Lung (tissue), 12 donors: ENCODE data around the gene PGS1. TPM values are rescaled to one million over a fixed set of nuclear protein-coding genes. Genes with fewer than 3 reads are reported as not detected.

Experiments
- ATAC-seq: fragments of 200-7000 bp; cut with Tn5 transposase; one replicate; pipeline ENCODE4 v1.9.1; 2020; ENCODE audit warnings: moderate number of reproducible peaks; ENCODE audit not compliant: insufficient read depth, low FRiP score
- DNase-seq, 3 donors: peaks; one replicate each; pipeline ENCODE4 v3.0.0-alpha.2; 2013 to 2017
- H3K27ac ChIP-seq, 2 donors: one replicate each; pipeline ENCODE4 v1.5.1; 2013; ENCODE audit warnings: mild to moderate bottlenecking in 2 of 2, moderate library complexity in 2 of 2, control low read depth in 1 of 2, inconsistent platforms in 1 of 2, low read depth in 1 of 2, low read length in 1 of 2
- H3K27me3 ChIP-seq, 3 donors: one replicate each; pipeline ENCODE4 v1.5.1; 2013; ENCODE audit warnings: low read length in 2 of 3; ENCODE audit not compliant: control insufficient read depth in 3 of 3, insufficient read depth in 3 of 3
- H3K36me3 ChIP-seq, 4 donors: one replicate each; pipeline ENCODE4 v1.5.1; 2013; ENCODE audit warnings: low read length in 4 of 4, mild to moderate bottlenecking in 1 of 4, moderate library complexity in 1 of 4; ENCODE audit not compliant: control insufficient read depth in 4 of 4, insufficient read depth in 4 of 4
- H3K4me1 ChIP-seq, 5 donors: one replicate each; pipeline ENCODE4 v1.5.1; 2013; ENCODE audit warnings: low read length in 5 of 5, mild to moderate bottlenecking in 2 of 5, moderate library complexity in 1 of 5; ENCODE audit not compliant: control insufficient read depth in 5 of 5, insufficient read depth in 5 of 5
- H3K4me3 ChIP-seq: one replicate; pipeline ENCODE4 v1.5.1; 2013; ENCODE audit warnings: mild to moderate bottlenecking, control low read depth, moderate library complexity
- H3K9ac ChIP-seq, 2 donors: one replicate each; pipeline ENCODE4 v1.5.1; 2013; ENCODE audit warnings: low read length in 2 of 2, control low read depth in 1 of 2; ENCODE audit not compliant: insufficient read depth in 1 of 2
- H3K9me3 ChIP-seq, 4 donors: one replicate each; pipeline ENCODE4 v1.5.1; 2013; ENCODE audit warnings: low read length in 3 of 4, mild to moderate bottlenecking in 1 of 4, moderate library complexity in 1 of 4; ENCODE audit not compliant: control insufficient read depth in 4 of 4, insufficient read depth in 3 of 4
- WGBS, 2 donors: extraction: QIAGEN DNeasy Blood & Tissue Kit; methylation state at CpG; one replicate each; pipeline ENCODE4 v1.1.7; 2013; 5-methylcytosine and 5-hydroxymethylcytosine counted together
- polyA plus RNA-seq, 2 donors: library from polyadenylated mRNA; stranded (reverse); fragments of 200-250 nt; gene quantifications; one replicate each; pipeline ENCODE4 v1.2.1, GENCODE V29; 2013
- total RNA-seq, 2 donors: library from RNA; depleted of rRNA in 1 of 2; stranded (reverse); fragments of >200 nt in 1 of 2; gene quantifications; one replicate each; pipeline ENCODE4 v1.2.1, GENCODE V29; 2014 to 2021
- TF ChIP-seq, protein P1 (sequence below): IDR thresholded peaks from 2 replicates; pipeline ENCODE4 v1.5.1; 2012; ENCODE audit warnings: mild to moderate bottlenecking; ENCODE audit errors: control extremely low read depth, extremely low read depth
- donor health status: control.
- donor health status: control.
- donor health status: Bipolar disorder and iron deficiency.
- donor health status: healthy.
- donor health status: DM: yes; HTN: yes; CAD: no.

The PGS1 gene
- total and polyA plus RNA-seq, 4 donors: 44.9 to 104 (median 94.3) TPM

DNA sequence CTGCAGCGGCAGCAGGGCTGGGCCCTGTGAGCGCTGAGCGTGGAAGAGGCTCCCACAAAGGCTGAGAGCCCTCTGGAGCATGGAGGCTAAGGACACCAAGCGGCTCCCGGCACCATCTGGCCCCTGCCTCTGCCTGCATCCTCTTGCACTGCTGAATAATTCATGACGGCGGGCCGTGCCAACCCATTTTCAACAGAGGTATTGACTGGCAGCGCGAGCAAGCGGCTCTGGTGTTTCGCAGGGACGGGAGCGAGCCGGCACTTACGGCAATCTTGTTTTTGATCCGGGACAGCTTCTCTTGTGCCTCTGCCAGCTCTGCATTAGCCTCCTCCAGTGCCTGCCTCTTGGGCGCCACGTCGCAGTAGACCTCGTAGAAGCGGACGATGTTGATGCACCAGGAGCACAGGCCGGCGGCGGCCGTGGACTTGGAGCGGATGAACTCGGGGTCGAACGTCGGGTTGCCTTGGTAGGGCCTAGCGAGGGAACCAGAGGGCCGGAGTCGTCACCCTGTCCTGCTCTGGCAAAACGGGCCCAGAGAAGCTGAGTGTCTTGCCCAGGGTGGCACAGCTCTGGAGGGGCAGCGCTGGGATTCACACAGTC, 80.4 kb downstream of the PGS1 start:
- H3K9me3 ChIP-seq: no peaks in the 10 kb centered on the region
- 94 to 95% methylated on average over 37 of the region's 37 CpGs for WGBS, 2 donors
- ATAC-seq: no peak
- H3K4me3 ChIP-seq: no peak overlapping the region
- TF ChIP-seq, protein P1, sequence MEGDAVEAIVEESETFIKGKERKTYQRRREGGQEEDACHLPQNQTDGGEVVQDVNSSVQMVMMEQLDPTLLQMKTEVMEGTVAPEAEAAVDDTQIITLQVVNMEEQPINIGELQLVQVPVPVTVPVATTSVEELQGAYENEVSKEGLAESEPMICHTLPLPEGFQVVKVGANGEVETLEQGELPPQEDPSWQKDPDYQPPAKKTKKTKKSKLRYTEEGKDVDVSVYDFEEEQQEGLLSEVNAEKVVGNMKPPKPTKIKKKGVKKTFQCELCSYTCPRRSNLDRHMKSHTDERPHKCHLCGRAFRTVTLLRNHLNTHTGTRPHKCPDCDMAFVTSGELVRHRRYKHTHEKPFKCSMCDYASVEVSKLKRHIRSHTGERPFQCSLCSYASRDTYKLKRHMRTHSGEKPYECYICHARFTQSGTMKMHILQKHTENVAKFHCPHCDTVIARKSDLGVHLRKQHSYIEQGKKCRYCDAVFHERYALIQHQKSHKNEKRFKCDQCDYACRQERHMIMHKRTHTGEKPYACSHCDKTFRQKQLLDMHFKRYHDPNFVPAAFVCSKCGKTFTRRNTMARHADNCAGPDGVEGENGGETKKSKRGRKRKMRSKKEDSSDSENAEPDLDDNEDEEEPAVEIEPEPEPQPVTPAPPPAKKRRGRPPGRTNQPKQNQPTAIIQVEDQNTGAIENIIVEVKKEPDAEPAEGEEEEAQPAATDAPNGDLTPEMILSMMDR: no peak
- H3K27ac ChIP-seq: no peak overlapping the region
- H3K9ac ChIP-seq: no peak overlapping the region
- H3K27me3 ChIP-seq: no peaks in the 10 kb centered on the region
- no peaks in the 10 kb centered on the region for H3K36me3 ChIP-seq
- DNase-seq: no peak
- no peaks in the 10 kb centered on the region for H3K4me1 ChIP-seq

DNA sequence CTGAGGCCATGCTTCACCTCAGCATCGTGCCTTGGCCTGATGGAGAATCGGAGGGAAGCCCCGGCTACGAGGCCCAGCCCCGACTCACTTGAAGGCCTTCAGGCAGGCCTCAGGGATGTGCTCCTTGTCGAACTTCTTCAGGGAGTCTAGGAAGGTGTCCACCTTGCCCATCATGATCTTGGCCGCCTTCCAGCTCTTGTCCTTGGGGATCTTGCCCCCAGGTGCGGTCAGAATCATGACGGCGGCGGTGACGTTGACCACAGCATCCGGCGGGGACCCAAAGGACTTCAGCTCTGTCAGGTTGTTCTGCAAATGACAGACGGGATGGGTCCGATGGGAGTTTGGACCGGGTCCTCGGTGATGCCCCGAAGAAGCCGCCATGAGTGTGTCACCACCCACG, 81.2 kb downstream of the PGS1 start:
- no peaks in the 10 kb centered on the region for H3K9me3 ChIP-seq
- H3K36me3 ChIP-seq: no peaks in the 10 kb centered on the region
- H3K27ac ChIP-seq: no peak overlapping the region
- TF ChIP-seq, protein P1: no peak
- no peak for DNase-seq
- no peak overlapping the region for H3K4me3 ChIP-seq
- H3K4me1 ChIP-seq: no peaks in the 10 kb centered on the region
- 93 to 95% methylated on average over 21 of the region's 21 CpGs for WGBS, 2 donors
- H3K9ac ChIP-seq: no peak overlapping the region
- H3K27me3 ChIP-seq: no peaks in the 10 kb centered on the region
- ATAC-seq: no peak

DNA sequence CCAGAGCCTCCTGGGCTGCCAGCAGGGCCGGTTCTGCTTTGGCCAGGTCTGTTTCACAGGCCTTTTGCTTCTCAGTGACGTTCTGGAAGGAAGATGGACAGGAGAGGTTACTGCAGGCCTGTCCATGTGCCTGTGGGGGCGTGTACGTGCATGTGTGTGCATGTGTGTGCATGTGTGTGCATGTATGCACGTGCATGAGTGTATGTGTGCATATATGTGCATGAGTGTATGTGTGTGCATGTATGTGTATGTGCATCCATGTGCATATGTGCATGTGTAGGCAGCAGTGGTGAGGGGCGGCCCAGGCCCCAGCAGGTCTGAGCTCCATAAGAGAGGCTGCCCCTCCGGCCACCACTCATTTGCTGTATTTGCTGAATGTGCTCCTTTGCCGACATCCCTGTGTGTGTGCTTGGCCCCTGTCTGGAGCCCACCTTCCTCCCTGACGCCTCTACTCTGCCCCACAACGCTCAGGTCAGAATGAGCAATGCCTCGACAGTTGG, 81.8 kb downstream of the PGS1 start:
- Histone ChIP-seq H3K9me3 (no peaks in the 10 kb centered on the region), H3K4me3 (no peak overlapping the region), H3K4me1 (no peaks in the 10 kb centered on the region), H3K36me3 (no peaks in the 10 kb centered on the region), H3K9ac (no peak overlapping the region), H3K27me3 (no peaks in the 10 kb centered on the region), H3K27ac (no peak overlapping the region)
- ATAC-seq (no peak), DNase-seq (no peak)
- TF ChIP-seq, protein P1: no peak
- WGBS, 2 donors: 82 to 91% methylated on average over 11 of the region's 11 CpGs
